ENCODE data around the gene SSBP4. TPM values are rescaled to one million over a fixed set of nuclear protein-coding genes. Genes with fewer than 3 reads are reported as not detected.

Gene SSBP4
- total RNA-seq, 1 experiment from 2014 or later: 73.0 TPM

DNA sequence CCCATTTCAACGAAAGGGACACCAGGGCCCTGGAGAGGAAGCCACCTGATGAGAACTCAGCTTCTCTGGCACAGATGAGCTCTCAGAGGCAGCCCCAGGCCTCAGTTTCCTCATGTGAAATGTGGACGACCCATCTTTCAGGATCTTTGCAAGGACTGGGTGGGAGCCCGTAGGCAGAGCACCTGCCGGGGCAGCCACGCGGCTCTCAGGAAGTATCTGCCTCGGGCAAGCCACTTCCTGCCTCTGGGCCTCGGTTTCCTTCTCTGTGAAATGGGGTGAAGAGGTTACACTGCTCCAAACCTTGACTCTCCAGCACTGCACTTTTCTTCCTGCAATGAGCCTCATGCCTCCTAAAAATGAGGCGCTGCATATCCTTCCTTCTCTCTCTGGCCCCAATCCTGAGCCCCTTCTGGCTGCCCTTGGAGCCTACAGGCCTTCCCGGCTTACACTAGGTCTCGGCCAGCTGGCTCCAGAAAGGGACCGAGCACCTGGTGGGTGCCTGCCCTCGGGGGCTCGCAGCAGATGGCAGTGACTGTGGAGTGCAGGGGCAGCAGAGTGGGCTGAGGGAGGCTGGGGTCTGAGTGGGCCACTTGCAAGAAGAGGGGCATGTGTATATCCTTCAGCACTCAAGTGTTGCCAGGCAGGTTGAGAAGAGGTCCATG is 3.5 kb downstream of the SSBP4 start:
- H3K4me1 ChIP-seq: peaks cover 8% of the 10 kb centered on the region; the same call in 1 of the 2 replicates
- H3K4me3 ChIP-seq: no peak overlapping the region
- no peak for DNase-seq
- H3K27me3 ChIP-seq: no peaks in the 10 kb centered on the region
- no peaks in the 10 kb centered on the region for H3K36me3 ChIP-seq
- H3K27ac ChIP-seq: no peak overlapping the region
- no peaks in the 10 kb centered on the region for H3K9me3 ChIP-seq (replicated peaks)

DNA sequence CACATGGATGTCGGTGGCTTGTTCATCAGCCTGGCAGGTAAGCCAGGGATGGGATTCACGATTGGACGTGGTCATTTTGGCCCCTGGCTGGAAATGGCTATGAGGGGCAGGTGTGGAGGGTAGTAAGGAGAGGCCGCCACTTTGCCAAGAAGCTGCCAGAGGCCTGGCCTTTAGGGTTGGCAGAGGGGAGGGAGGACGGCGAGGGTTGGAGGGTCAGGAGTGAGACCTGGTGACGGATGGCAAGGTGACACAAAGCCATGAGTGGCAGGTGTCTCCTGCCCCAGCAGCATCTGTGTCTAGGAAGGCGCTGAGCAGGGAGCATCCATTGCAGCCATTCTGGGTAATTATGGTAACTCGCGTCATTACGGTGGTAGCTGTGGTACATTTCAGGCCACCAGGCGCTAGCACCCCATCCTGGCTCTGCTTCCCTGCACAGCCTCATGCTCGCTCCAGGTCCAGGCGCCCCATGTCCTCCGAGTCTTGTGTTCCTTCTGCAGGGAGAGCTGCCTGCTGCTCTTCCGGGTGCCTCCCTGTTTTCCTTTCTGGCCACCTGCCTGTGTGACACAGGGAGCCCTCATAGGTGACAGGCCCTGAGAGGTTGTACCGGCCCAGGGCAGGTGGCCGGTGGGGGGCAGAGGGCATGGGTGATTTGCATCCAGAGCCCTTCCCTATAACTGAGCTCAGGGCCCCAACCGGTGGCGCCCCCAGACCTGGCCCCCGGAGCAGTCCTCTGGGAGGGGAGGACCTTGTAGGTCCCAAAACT is 4.2 kb downstream of the SSBP4 start:
- no peak for DNase-seq
- H3K36me3 ChIP-seq: no peaks in the 10 kb centered on the region
- H3K27me3 ChIP-seq: no peaks in the 10 kb centered on the region
- no peak overlapping the region for H3K4me3 ChIP-seq
- H3K27ac ChIP-seq: no peak overlapping the region
- peaks cover 12% of the 10 kb centered on the region; the same call in 1 of the 2 replicates for H3K4me1 ChIP-seq
- H3K9me3 ChIP-seq (replicated peaks): no peaks in the 10 kb centered on the region

DNA sequence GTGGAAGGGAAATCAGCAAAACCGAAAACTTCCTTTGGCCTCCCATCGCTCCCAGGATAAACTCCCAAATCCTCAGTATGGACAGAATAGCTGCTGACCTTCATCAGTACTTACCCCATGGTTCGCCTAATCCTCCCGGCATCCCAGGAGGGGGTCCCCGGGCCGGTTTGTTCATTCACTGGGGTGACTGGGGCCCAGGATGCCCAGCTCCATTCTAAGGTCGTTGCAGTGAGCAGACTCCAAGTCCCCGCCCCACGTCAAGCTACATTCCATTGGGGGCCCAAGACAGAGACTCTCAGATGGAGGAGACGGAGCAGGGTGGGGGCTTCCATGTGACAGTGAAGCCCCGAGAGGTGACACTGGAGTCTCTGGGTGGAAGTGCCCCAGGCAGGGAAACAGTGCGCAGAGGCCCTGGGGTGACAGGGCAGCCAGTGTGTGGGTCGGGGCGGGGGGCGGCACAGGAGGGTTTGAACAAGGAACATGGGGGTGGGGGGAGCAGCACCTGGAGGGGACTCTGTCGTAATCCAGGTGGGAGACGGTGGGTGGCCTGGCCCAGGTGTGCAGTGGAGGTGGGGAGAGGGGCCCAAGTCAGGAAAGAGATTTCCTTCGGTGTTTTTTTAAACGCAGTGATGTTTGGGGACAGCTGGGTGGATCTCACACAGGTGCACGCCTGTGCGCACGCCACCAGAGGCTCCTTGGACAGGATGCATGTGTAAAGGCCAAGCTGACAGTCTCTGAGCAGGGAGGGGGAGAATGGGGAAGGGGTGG is 5.1 kb downstream of the SSBP4 start:
- no peaks in the 10 kb centered on the region for H3K36me3 ChIP-seq
- H3K4me3 ChIP-seq: no peak overlapping the region
- H3K27ac ChIP-seq: no peak overlapping the region
- DNase-seq: no peak
- H3K9me3 ChIP-seq (replicated peaks): no peaks in the 10 kb centered on the region
- H3K27me3 ChIP-seq: no peaks in the 10 kb centered on the region
- peaks cover 16% of the 10 kb centered on the region; the same call in 1 of the 2 replicates for H3K4me1 ChIP-seq

DNA sequence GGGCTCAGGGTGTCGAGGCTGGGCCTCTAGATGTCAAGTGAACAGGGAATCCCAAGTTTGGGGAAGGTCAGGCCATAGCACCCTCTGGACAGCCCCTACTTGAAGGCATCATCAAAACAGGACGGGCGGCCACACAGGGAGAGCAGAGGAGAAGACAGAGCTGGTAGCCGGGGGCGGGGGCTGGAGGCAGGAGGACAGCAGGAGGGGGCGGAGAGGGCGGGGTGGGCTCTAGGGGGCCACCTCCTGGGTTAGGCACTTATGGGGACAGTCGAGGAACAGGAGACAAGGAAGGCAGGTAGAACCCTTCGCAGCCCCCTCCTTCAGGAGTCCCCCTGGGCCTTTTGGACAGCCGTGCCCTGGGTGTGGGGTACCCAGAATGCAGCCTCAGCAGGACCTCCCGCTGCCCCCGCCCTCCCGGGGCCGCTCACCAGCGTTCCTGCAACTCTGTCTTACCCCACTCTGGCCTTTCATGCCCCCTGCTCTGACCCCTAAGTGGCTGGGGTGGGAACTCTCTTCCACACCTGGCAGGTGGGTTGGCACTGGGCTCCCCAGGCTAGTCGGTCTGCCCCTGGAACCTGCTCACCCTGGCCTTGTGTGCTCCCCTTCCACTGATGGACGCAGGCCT is 5.8 kb downstream of the SSBP4 start:
- no peak overlapping the region for H3K27ac ChIP-seq
- peaks cover 21% of the 10 kb centered on the region for H3K4me1 ChIP-seq

DNA sequence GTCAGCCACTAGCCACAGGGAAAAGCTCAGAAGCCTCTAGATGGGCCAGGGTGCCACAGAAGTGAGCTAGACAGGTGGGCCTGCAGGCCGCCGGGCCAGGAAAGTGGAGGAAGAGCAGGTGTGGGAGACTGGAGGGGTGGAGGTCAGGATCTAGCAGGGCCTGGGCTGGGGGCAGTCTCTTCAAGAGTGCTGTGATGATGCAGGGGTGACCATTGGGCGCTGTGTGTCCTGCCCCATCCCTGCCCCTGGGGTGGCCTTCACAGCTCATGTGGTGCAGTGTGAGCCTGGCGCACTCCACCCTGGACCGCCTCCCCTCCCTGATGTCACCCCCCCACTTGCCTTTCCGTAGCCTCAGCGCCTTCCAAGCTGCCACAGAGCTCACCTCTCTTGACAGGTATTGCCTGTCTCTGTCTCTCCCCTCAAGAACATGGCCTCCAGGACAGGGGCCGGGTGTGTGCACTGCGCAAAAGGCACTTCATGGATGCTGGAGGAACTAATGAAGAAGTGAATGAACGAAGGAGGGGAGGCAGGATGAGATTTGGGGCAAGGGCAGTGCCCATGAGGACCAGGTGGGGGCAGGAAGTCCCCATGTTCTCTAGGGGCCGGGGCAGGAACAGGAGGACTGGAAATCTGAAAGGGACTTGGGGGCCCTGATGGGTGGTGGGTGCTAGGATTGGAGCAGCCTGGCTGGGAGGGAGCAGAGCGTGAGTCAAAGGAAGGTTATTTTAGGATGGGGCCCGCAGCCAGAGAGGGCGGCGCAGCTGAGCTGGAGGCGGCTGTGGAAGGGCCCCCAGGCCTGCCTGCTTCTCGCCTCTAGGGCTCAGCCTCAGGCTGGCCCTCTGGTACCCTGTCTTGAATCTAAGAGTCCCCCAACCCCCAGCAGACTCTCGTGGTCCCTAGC is 6.6 kb downstream of the SSBP4 start:
- no peaks in the 10 kb centered on the region for H3K27me3 ChIP-seq
- H3K4me1 ChIP-seq: peaks cover 22% of the 10 kb centered on the region
- no peak overlapping the region for H3K4me3 ChIP-seq
- H3K27ac ChIP-seq: no peak overlapping the region
- peak in 1 of 2 experiments; percentile 43 for DNase-seq
- H3K9me3 ChIP-seq (replicated peaks): no peaks in the 10 kb centered on the region
- no peaks in the 10 kb centered on the region for H3K36me3 ChIP-seq

More for the DNA sequence above, 5.8 kb downstream of the SSBP4 start:
- Histone ChIP-seq H3K27me3 (no peaks in the 10 kb centered on the region), H3K9me3 (replicated peaks) (no peaks in the 10 kb centered on the region), H3K4me3 (no peak overlapping the region), H3K36me3 (no peaks in the 10 kb centered on the region)
- no peak for DNase-seq

DNA sequence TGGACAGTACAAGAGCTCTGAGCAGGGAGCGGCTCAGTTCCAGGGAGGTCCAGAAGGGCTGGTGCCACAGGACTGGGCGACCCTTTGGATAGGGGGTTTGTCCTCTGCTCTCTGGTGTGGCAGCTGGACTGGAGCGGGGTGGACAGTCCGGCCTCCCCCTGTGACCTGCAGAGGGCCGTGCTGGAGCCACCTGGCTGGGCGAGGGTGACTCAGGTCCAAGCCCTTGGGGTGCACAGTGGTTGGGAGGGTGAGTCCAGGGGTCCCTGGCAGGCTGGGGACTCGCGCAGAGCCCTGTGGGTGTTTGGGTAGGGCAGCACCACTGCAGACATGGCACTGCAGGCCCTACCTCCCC is 7.2 kb downstream of the SSBP4 start:
- DNase-seq: no peak
- Histone ChIP-seq H3K9me3 (replicated peaks) (no peaks in the 10 kb centered on the region), H3K4me3 (no peak overlapping the region), H3K27me3 (no peaks in the 10 kb centered on the region), H3K4me1 (peaks cover 18% of the 10 kb centered on the region), H3K36me3 (no peaks in the 10 kb centered on the region), H3K27ac (no peak overlapping the region)

DNA sequence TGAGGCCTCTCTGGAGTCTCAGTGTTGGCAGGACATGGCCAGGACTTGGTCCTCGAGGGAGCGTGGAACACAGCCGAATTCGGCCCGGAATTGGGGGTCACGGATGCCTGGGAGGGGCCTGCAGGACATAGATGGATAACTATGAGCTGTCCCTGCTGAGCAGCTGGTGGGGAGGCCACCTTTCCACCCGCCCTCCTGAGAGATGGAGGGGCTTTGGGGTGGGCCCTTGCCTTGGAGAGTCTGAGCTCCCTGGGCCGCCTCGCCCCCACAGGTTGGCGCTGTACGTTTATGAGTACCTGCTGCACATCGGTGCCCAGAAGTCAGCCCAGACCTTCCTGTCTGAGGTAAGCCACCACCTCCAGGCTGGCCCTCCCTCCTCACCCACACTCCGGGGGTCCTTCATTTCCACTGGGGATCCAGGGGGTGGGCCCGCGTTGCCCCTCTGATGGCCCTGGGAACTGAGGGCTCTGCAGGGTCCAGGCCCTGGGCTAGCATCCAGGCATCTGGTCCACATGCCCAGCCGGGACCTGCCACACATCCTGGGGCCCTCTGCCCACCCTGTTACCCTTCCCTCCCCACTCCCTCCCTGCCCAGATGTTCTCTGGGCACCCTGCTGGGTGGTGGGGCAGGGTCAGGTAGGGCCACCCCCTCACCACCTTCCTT is 8.0 kb downstream of the SSBP4 start:
- peaks cover 18% of the 10 kb centered on the region for H3K4me1 ChIP-seq
- no peaks in the 10 kb centered on the region for H3K36me3 ChIP-seq
- no peak overlapping the region for H3K4me3 ChIP-seq
- H3K9me3 ChIP-seq (replicated peaks): no peaks in the 10 kb centered on the region
- no peak for DNase-seq
- no peaks in the 10 kb centered on the region for H3K27me3 ChIP-seq
- no peak overlapping the region for H3K27ac ChIP-seq

DNA sequence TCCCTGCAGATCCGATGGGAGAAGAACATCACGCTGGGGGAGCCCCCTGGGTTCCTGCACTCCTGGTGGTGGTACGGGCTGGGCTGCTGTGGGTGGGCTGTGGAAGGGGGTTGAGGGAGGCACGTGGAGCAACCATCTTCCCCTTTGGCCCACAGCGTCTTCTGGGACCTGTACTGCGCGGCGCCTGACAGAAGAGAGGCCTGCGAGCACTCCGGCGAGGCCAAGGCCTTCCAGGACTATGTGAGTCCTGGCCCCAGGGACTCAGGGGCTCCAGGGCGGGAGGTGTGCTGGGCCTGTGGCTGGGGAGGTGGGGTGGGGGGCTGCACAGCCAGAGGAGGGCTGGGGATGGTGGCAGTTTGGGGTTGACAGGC is 8.5 kb downstream of the SSBP4 start:
- Histone ChIP-seq H3K36me3 (peaks cover 2% of the 10 kb centered on the region; the same call in 1 of the 2 replicates), H3K27me3 (no peaks in the 10 kb centered on the region), H3K9me3 (replicated peaks) (no peaks in the 10 kb centered on the region), H3K4me3 (no peak overlapping the region), H3K27ac (no peak overlapping the region), H3K4me1 (peaks cover 18% of the 10 kb centered on the region)
- no peak for DNase-seq

DNA sequence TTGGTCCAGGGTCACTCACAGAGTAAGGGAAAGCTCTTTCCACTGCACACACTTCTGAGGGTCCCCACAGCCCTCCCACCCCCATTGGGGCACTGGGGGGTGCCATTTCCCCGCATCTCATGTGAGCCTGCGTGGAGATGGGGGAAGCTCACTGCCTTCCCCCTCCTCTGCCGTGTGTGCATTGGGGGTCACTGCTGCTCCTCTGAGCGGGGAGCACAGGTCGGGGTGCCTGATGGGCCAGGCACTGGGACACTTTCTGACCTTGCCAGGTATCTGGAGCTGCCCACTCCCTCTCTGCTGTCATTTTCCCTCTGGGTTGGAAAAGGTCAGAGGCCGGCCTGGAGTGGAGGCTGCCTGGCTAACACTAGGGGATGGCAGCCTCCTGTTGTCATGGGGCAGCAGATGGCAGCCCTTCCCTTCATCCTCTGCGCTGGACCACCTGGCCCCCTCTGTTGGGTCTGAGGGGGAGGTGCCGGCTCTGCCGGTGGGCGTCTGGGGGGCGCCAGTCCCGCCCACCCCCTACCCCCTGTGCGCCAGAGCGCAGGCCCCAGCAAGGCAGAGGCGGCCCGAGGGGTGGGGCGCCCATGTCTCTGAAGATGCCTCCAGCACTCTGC is 9.1 kb downstream of the SSBP4 start:
- Histone ChIP-seq H3K27me3 (no peaks in the 10 kb centered on the region), H3K9me3 (replicated peaks) (no peaks in the 10 kb centered on the region), H3K27ac (peak overlapping the region; percentile 90; the same call in 1 of the 2 replicates), H3K36me3 (peaks cover 5% of the 10 kb centered on the region; the same call in 1 of the 2 replicates), H3K4me1 (peaks cover 18% of the 10 kb centered on the region), H3K4me3 (peak overlapping the region; percentile 60)
- no peak for DNase-seq

DNA sequence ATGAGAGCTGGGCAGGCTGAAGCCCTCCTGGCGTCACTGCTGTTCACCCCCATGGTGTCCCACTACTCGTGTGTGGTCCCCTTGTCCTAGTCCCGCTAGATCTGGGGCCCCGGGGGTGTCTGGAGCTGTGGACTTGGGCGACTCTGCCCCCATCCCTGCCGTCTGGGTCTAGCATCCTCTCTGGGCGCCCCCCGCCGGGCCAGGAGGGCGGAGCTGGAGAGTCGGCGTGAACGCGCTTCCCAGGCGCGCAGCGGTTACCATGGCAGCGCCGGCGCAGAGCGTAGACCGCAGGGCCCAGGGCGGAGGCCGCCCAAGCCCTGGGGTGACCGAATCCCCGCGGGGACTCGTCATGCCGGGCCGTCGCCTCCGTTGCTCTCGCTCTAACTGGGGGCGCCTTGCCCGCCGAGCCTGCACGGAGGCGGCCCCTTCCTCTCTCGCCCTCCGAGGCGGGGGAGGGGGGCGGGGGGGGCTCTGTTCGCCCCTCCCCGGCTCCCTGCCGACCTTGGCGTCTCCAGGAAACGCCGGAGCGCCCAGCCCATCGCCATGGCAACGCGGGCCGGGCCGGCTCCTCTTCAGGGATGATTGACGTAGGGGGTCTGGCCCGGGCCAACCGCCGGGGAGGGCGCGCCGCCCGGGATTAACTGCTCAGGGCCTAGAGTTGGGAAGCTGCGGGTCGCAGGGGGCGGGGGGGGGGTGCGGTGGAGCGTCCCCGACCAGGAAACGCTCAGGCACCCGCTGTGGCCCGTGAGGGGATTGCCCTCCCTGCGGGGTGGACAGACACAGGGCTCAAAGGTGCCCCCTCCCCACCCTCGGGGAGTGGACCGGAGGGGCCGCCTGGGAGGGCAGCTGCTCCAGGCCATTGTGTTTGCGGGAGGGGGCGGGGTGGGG is 9.8 kb downstream of the SSBP4 start:
- Histone ChIP-seq H3K4me1 (peaks cover 18% of the 10 kb centered on the region), H3K9me3 (replicated peaks) (no peaks in the 10 kb centered on the region), H3K36me3 (peaks cover 5% of the 10 kb centered on the region; the same call in 1 of the 2 replicates), H3K27ac (peak overlapping the region; percentile 90), H3K27me3 (no peaks in the 10 kb centered on the region), H3K4me3 (peak overlapping the region; percentile 60)
- peak; percentile 97 for DNase-seq

DNA sequence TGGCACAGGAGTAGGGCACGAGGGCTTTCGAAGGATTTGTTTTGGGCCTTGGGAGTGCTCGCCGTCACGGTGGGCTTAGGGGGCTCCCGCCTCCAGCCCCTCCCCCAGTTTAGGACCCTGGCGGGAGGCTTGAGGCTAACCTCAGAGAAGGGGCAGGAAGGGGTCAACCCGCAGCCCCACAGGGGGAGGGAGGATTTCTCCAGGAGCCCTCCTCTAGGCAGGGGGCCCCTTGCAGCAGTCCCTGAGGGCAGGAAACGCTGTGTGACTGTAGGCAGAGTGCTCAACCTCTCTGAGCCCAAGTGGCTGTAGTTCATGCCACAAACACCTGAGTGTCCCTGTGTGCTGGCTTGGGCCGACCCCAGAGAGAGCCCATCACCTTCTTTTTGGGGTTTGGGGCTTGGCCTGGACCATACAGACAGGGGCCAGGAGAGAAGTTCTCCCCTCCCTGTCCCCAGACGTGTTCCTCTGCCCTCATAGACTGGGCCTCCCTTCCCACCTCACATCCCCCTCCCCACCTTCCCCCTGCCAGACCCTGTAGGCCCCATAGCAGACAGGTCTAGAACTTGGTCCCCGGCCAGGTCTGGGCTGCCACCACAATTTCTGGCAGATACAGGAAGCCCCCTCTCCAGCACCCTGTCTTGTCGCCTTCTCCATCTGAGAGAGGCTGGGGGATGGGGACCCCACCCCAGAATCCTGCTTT is 10.7 kb downstream of the SSBP4 start:
- peaks cover 18% of the 10 kb centered on the region for H3K4me1 ChIP-seq
- H3K4me3 ChIP-seq: peak overlapping the region; percentile 60
- H3K36me3 ChIP-seq: peaks cover 5% of the 10 kb centered on the region; the same call in 1 of the 2 replicates
- H3K27ac ChIP-seq: peak overlapping the region; percentile 90
- H3K9me3 ChIP-seq (replicated peaks): no peaks in the 10 kb centered on the region
- no peaks in the 10 kb centered on the region for H3K27me3 ChIP-seq
- no peak for DNase-seq
